ENCODE data around the gene SCGB3A2.
A peak's percentile ranks its signal among the peaks of the same experiment; 100 is the strongest.

Gene SCGB3A2

GRCh38 chr5:147878066-147878759, at the start of gene SCGB3A2:
Gene SCGB3A2 (plus strand): TSS chr5:147878711. CDS start chr5:147878804, 93 bp downstream.
- no peak for DNase-seq (ENCODE audit: low spot score)

GRCh38 chr5:147830035-147830434, 48.5 kb upstream of the SCGB3A2 start:
- DNase-seq (ENCODE audit: low spot score) = no peak

- DNase-seq (ENCODE audit: low spot score) = no peak
Observed at GRCh38 chr5:147831465-147831864, 47.0 kb upstream of the SCGB3A2 start, which contains the start of gene SPINK1. Gene SPINK1 (minus strand): TSS chr5:147831671. CDS start chr5:147831577, 94 bp downstream.

- no peak for DNase-seq (ENCODE audit: low spot score)
Observed at GRCh38 chr5:147832541-147832940, 46.0 kb upstream of the SCGB3A2 start.

GRCh38 chr5:147835386-147835798, 43.1 kb upstream of the SCGB3A2 start:
- no peak for DNase-seq (ENCODE audit: low spot score)

GRCh38 chr5:147836439-147836838, 42.1 kb upstream of the SCGB3A2 start:
- no peak for DNase-seq (ENCODE audit: low spot score)

- no peak for DNase-seq (ENCODE audit: low spot score)
Observed at GRCh38 chr5:147842869-147843268, 35.6 kb upstream of the SCGB3A2 start.

- no peak for DNase-seq (ENCODE audit: low spot score)
Observed at GRCh38 chr5:147844846-147845245, 33.7 kb upstream of the SCGB3A2 start.

- DNase-seq (ENCODE audit: low spot score) = no peak
Observed at GRCh38 chr5:147845618-147846017, 32.9 kb upstream of the SCGB3A2 start.

- no peak for DNase-seq (ENCODE audit: low spot score)
Observed at GRCh38 chr5:147849226-147849625, 29.3 kb upstream of the SCGB3A2 start.

GRCh38 chr5:147851578-147851977, 26.9 kb upstream of the SCGB3A2 start:
- no peak for DNase-seq (ENCODE audit: low spot score)

GRCh38 chr5:147852365-147852764, 26.1 kb upstream of the SCGB3A2 start:
- DNase-seq (ENCODE audit: low spot score) = no peak

GRCh38 chr5:147853372-147853987, 25.0 kb upstream of the SCGB3A2 start:
- no peak for DNase-seq (ENCODE audit: low spot score)

- DNase-seq (ENCODE audit: low spot score) = no peak
Observed at GRCh38 chr5:147854331-147854730, 24.2 kb upstream of the SCGB3A2 start.

GRCh38 chr5:147854894-147855773, 23.4 kb upstream of the SCGB3A2 start:
- DNase-seq (ENCODE audit: low spot score) = no peak

- DNase-seq (ENCODE audit: low spot score) = no peak
Observed at GRCh38 chr5:147855774-147856069, 22.8 kb upstream of the SCGB3A2 start.

- DNase-seq (ENCODE audit: low spot score) = no peak
Observed at GRCh38 chr5:147856801-147857200, 21.7 kb upstream of the SCGB3A2 start.

GRCh38 chr5:147857302-147858129, 21.0 kb upstream of the SCGB3A2 start:
- DNase-seq (ENCODE audit: low spot score) = peak; percentile 13

GRCh38 chr5:147858565-147858964, 19.9 kb upstream of the SCGB3A2 start:
- no peak for DNase-seq (ENCODE audit: low spot score)

GRCh38 chr5:147859962-147860640, 18.4 kb upstream of the SCGB3A2 start:
- no peak for DNase-seq (ENCODE audit: low spot score)

- DNase-seq (ENCODE audit: low spot score) = no peak
Observed at GRCh38 chr5:147860641-147861025, 17.9 kb upstream of the SCGB3A2 start.
